Endothelial cell of umbilical vein (primary cell): ENCODE results near the gene UGT2A3. TPM values are rescaled to one million over a fixed set of nuclear protein-coding genes. Genes with fewer than 3 reads are reported as not detected.

Experiments used
- BruUV-seq: library from RNA; stranded (reverse); fragments of 400-500 nt; replicated peaks from 2 replicates; lab custom pipeline; 2021; lab: Mats Ljungman, UMichigan
- CTCF ChIA-PET: fragments of 300-600, 350-600 bp; sonication (Branson Sonifier 250); formaldehyde crosslinking; loops from one replicate; lab custom pipeline; 2021; ENCODE audit warnings: antibody characterized with exemption, inconsistent platforms; lab: Charles Lee
- POLR2A ChIA-PET: fragments of 300-600, 350-600 bp; sonication (Branson Sonifier 250); formaldehyde crosslinking; loops from one replicate; lab custom pipeline; 2021; ENCODE audit warnings: antibody characterized with exemption, inconsistent platforms; lab: Charles Lee
- DNase-seq: peaks from one replicate; pipeline ENCODE4 v3.0.0-alpha.2; 2011; ENCODE audit warnings: low read depth, low spot score
- FAIRE-seq: peaks from 2 replicates; lab custom pipeline; 2011; peaks lifted over from hg19 to GRCh38; lab: Jason Lieb, UNC
- H2AFZ ChIP-seq: 2 replicates; pipeline ENCODE4 v1.6.0; 2012; ENCODE audit warnings: low read depth, low read length, control low read depth, inconsistent platforms
- H3K27ac ChIP-seq: 2 replicates; pipeline ENCODE4 v1.5.1; 2011; ENCODE audit warnings: low read depth, mild to moderate bottlenecking, control low read depth, low read length, moderate library complexity; ENCODE audit not compliant: insufficient read depth
- H3K27me3 ChIP-seq, 2 experiments: 2 replicates each; pipeline versions ENCODE4 v1.6.0 to v1.6.1; 2011; ENCODE audit warnings: low read length in 2 of 2, mixed read lengths in 1 of 2; ENCODE audit not compliant: control insufficient read depth in 2 of 2, insufficient read depth in 2 of 2
- H3K36me3 ChIP-seq, 2 experiments: 2 replicates in 1 of 2; 3 replicates in 1 of 2; pipeline ENCODE4 v1.5.1; 2011; ENCODE audit warnings: low read length in 2 of 2, mild to moderate bottlenecking in 1 of 2, moderate library complexity in 1 of 2; ENCODE audit not compliant: control insufficient read depth in 2 of 2, insufficient read depth in 2 of 2; ENCODE audit errors: extremely low read depth in 1 of 2
- H3K4me1 ChIP-seq: 3 replicates; pipeline ENCODE4 v1.5.1; 2011; ENCODE audit warnings: mild to moderate bottlenecking, low read length; ENCODE audit not compliant: control insufficient read depth, insufficient read depth; ENCODE audit errors: extremely low read depth
- H3K4me2 ChIP-seq: 2 replicates; pipeline ENCODE4 v1.6.1; 2011; ENCODE audit warnings: low read length, control low read depth, mixed read lengths; ENCODE audit not compliant: insufficient read depth
- H3K4me3 ChIP-seq, 3 experiments: fragments of 200-600 bp in 1 of 3; sonication (generic), shearing (Covaris generic) in 1 of 3; replicated peaks in 1 of 3; 2 replicates each; pipeline ENCODE4 v1.5.1; 2011 to 2016; ENCODE audit warnings: control low read depth in 3 of 3, low read length in 3 of 3, mild to moderate bottlenecking in 2 of 3, inconsistent platforms in 1 of 3, low read depth in 1 of 3, moderate library complexity in 1 of 3; ENCODE audit not compliant: insufficient read depth in 1 of 3
- H3K79me2 ChIP-seq: 2 replicates; pipeline ENCODE4 v1.6.0; 2012; ENCODE audit warnings: low read length, inconsistent platforms; ENCODE audit not compliant: control insufficient read depth, insufficient read depth
- H3K9ac ChIP-seq: replicated peaks from 2 replicates; pipeline ENCODE3; 2011; ENCODE audit warnings: low read length, control low read depth; ENCODE audit not compliant: insufficient read depth; ENCODE audit errors: extremely low read depth
- H3K9me1 ChIP-seq: replicated peaks from 3 replicates; pipeline ENCODE4 v1.6.0; 2011; ENCODE audit warnings: mild to moderate bottlenecking, low read length; ENCODE audit not compliant: control insufficient read depth, insufficient read depth; ENCODE audit errors: extremely low read depth
- H3K9me3 ChIP-seq: replicated peaks from 2 replicates; pipeline ENCODE4 v1.5.1; 2012; ENCODE audit warnings: low read length, inconsistent platforms; ENCODE audit not compliant: control insufficient read depth, insufficient read depth
- H4K20me1 ChIP-seq: replicated peaks from 2 replicates; pipeline ENCODE3; 2011; ENCODE audit warnings: mild to moderate bottlenecking, low read length; ENCODE audit not compliant: control insufficient read depth, insufficient read depth; ENCODE audit errors: extremely low read depth
- CTCF ChIP-seq, 2 donors: IDR thresholded peaks; 1 replicate in 1 of 2; 2 replicates in 1 of 2; pipeline ENCODE4 v1.5.1; 2011; ENCODE audit warnings: low read length in 2 of 2, mild to moderate bottlenecking in 2 of 2, moderate library complexity in 2 of 2, control low read depth in 1 of 2, inconsistent platforms in 1 of 2, low read depth in 1 of 2; ENCODE audit not compliant: insufficient read depth in 1 of 2; ENCODE audit errors: extremely low read depth in 1 of 2
- EZH2 ChIP-seq: IDR thresholded peaks from 2 replicates; pipeline ENCODE4 v1.6.1; 2012; ENCODE audit warnings: borderline replicate concordance, low read depth, mild to moderate bottlenecking, moderate library complexity, low read length, inconsistent platforms; ENCODE audit not compliant: severe bottlenecking
- FOS ChIP-seq: IDR thresholded peaks from 2 replicates; pipeline ENCODE4 v1.6.1; 2011; ENCODE audit warnings: mild to moderate bottlenecking, low read length, moderate library complexity, borderline replicate concordance; ENCODE audit not compliant: insufficient read depth
- GATA2 ChIP-seq: IDR thresholded peaks from 2 replicates; pipeline ENCODE4 v1.7.0; 2011; ENCODE audit warnings: low read depth, mild to moderate bottlenecking, moderate library complexity, mixed read lengths, low read length; ENCODE audit not compliant: insufficient read length, insufficient read depth
- JUN ChIP-seq: IDR thresholded peaks from 2 replicates; pipeline ENCODE4 v1.6.1; 2011; ENCODE audit warnings: borderline replicate concordance, low read depth; ENCODE audit not compliant: insufficient read length, insufficient read depth
- MAX ChIP-seq: IDR thresholded peaks from 2 replicates; pipeline ENCODE4 v1.6.1; 2011; ENCODE audit not compliant: insufficient read depth, insufficient read length
- MYC ChIP-seq: IDR thresholded peaks from one replicate; pipeline ENCODE4 v1.6.1; 2011; ENCODE audit warnings: mild to moderate bottlenecking, low read depth, low read length
- POLR2A ChIP-seq: IDR thresholded peaks from 2 replicates; pipeline ENCODE4 v1.6.1; 2012; ENCODE audit warnings: low read depth, mild to moderate bottlenecking, control low read depth, low read length
- POLR2AphosphoS5 ChIP-seq: IDR thresholded peaks from 2 replicates; pipeline ENCODE4 v1.6.1; 2012; ENCODE audit warnings: low read depth, mild to moderate bottlenecking, control low read depth, low read length, moderate library complexity; ENCODE audit not compliant: insufficient read depth
- dilution Hi-C: fragments of 300-500 bp; cut with MboI; formaldehyde crosslinking; loops from one replicate; pipeline ENCODE4 v1.15.0; 2019; ENCODE audit warnings: low sequenced_read_pairs; ENCODE audit not compliant: extremely low pct_ligation_motif_present
- intact Hi-C: fragments of 100-400 bp; cut with micrococcal nuclease; formaldehyde crosslinking; loops from one replicate; pipeline ENCODE4 v1.10.0; 2022
- polyA plus RNA-seq, 4 experiments: library from polyadenylated mRNA; depleted of rRNA in 3 of 4; stranded (reverse) in 3 of 4; unstranded in 1 of 4; fragments of >200 nt; gene quantifications; 2 replicates each; pipeline versions ENCODE4 v1.2.1 to v1.2.3, GENCODE V29; 2011 to 2012; ENCODE audit warnings: missing spikeins in 1 of 4
- total RNA-seq: library from RNA; stranded (reverse); gene quantifications from 2 replicates; pipeline ENCODE4 v1.2.3, GENCODE V29; 2021

UGT2A3 gene
- total and polyA plus RNA-seq, 2 donors (not counting 3 experiments of a cell fraction or from before 2014, with no cell fraction given), result not detected

DNA sequence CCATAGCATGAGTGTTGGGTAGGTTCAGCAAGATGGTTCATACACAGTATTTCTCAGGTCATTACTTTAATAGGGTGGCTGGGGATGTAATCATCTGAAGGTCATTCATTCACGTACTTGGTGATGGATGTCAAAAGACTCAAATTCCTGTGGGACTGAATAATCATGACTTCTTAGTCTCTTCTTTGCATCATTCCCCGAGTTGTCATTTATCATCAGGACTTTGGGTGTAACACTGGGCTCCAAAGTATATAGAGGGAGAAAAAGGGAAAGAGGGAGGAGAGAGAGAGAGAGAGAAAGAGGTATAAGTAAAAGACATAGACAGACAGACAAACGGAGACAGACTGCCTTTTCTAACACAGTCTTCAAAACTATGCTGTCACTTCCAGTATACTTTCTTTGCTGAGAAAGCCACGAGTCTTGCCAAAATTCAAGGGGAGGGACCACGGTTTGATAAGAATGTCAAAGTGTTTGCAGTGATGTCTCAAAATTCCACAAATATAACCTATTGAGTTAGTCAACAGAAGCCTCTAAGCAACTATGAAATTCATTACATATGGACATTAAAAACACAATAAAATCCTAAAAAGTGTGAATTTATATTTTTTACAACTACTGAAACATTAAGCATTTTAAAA, 55.9 kb downstream of the UGT2A3 start:
- Histone ChIP-seq H3K4me2 (no peak overlapping the region), H2AFZ (no peak overlapping the region), H3K79me2 (no peaks in the 10 kb centered on the region), H3K4me1 (no peaks in the 10 kb centered on the region), H3K27ac (no peak overlapping the region), H3K27me3 (no peaks in the 10 kb centered on the region), H3K36me3 (no peaks in the 10 kb centered on the region), H3K9me3 (peaks cover 2% of the 10 kb centered on the region), H3K9ac (no peak overlapping the region), H3K4me3 (no peak overlapping the region), H3K9me1 (no peaks in the 10 kb centered on the region), H4K20me1 (no peaks in the 10 kb centered on the region)
- TF ChIP-seq GATA2 (no peak), FOS (no peak), POLR2A (no peak), CTCF (IDR thresholded peaks at IDR 0.05; ENCODE audit: extremely low read depth in 1 of 2, insufficient read depth in 1 of 2, low read depth in 1 of 2, low read length in 2 of 2) (no peak), MYC (no peak), EZH2 (no peak), MAX (no peak), JUN (no peak), POLR2AphosphoS5 (no peak)
- no TSS peak for BruUV-seq
- ChIA-PET POLR2A (no interaction called here), CTCF (no interaction called here)
- intact Hi-C loops, result no loop called here
- dilution Hi-C loops, result no loop called here
- FAIRE-seq, result no peak
- no peak for DNase-seq
